Adrenal gland (tissue), 12 donors: ENCODE data around the gene EMC6. TPM values are rescaled to one million over a fixed set of nuclear protein-coding genes. Genes with fewer than 3 reads are reported as not detected.

Experiments
- DNase-seq, 7 donors: peaks; one replicate each; pipeline ENCODE4 v3.0.0-alpha.2; 2019 to 2020
- H3K27ac ChIP-seq, 5 donors: fragments of 200-600 bp; sonication (generic) in 4 of 5; 1 replicate in 3 of 5; 2 replicates in 2 of 5; pipeline versions ENCODE4 v1.5.1 to v1.8.0; 2016 to 2020; ENCODE audit warnings: mild to moderate bottlenecking in 1 of 5
- H3K27me3 ChIP-seq: fragments of 200-600 bp; 2 replicates; pipeline ENCODE4 v1.8.0; 2021
- H3K36me3 ChIP-seq, 2 donors: fragments of 200-600 bp; replicated peaks in 1 of 2; 1 replicate in 1 of 2; 2 replicates in 1 of 2; pipeline versions ENCODE4 v1.5.1 to v1.8.0; 2018 to 2022
- H3K4me1 ChIP-seq, 2 donors: fragments of 200-600 bp; replicated peaks in 1 of 2; 1 replicate in 1 of 2; 2 replicates in 1 of 2; pipeline versions ENCODE4 v1.5.1 to v1.8.0; 2018 to 2021
- H3K4me3 ChIP-seq, 4 donors: fragments of 200-600 bp; sonication (generic) in 3 of 4; one replicate each; pipeline ENCODE4 v1.5.1; 2016 to 2018
- H3K9me3 ChIP-seq, 3 donors: fragments of 200-600 bp; sonication (generic) in 1 of 3; replicated peaks in 1 of 3; 1 replicate in 2 of 3; 2 replicates in 1 of 3; pipeline versions ENCODE4 v1.5.1 to v1.8.0; 2016 to 2021
- POLR2A ChIP-seq, 2 donors: fragments of 450-650 bp; IDR thresholded peaks; one replicate each; pipeline ENCODE4 v1.6.1; 2017; ENCODE audit warnings: antibody characterized with exemption in 2 of 2, mild to moderate bottlenecking in 2 of 2, moderate library complexity in 1 of 2
- WGBS, 4 donors: extraction: QIAGEN DNeasy Blood & Tissue Kit in 2 of 4; methylation state at CpG; one replicate each; pipeline versions ENCODE4 v1.1.5 to v1.1.7; 2013 to 2017; 5-methylcytosine and 5-hydroxymethylcytosine counted together
- intact Hi-C, 2 donors: fragments of 100-400 bp; cut with DNase I; formaldehyde crosslinking; loops; one replicate each; pipeline versions ENCODE4 v1.14.1 to v1.15.0; 2022 to 2023
- polyA plus RNA-seq, 3 donors: library from polyadenylated mRNA; stranded (reverse); fragments of 200-250 nt in 2 of 3; fragments of 350-450 nt in 1 of 3; fragmentation: Illumina TruSeq in 1 of 3; extraction: RNeasy Lipid Tissue Mini Kit (QIAGEN cat#74804) in 1 of 3; gene quantifications; one replicate each; pipeline ENCODE4 v1.2.3, GENCODE V29; 2013 to 2014
- total RNA-seq, 9 donors: library from RNA; depleted of rRNA in 4 of 9; stranded (reverse); fragments of >200 nt in 4 of 9; fragments of 120-200 nt in 1 of 9; fragmentation: NEBNext Ultra II Directional in 1 of 9; extraction: Animal tissue kit (Norgen Biotek cat#: 25700) in 1 of 9; gene quantifications; one replicate each; pipeline versions ENCODE4 v1.1.0 to v1.2.4, GENCODE V29; 2013 to 2023
- TF ChIP-seq, protein P1 (sequence below), 6 experiments: fragments of 450-650 bp in 4 of 6; fragments of 200-600 bp in 2 of 6; sonication (generic) in 1 of 6; IDR thresholded peaks; 1 replicate in 5 of 6; 2 replicates in 1 of 6; pipeline versions ENCODE4 v1.5.1 to v1.8.0; 2016 to 2021; ENCODE audit warnings: antibody characterized with exemption in 6 of 6, mild to moderate bottlenecking in 2 of 6, moderate library complexity in 1 of 6
- donor health status: healthy with polysubstance abuse.
- donor health status: Bipolar disorder and iron deficiency.
- donor health status: DM: yes; HTN: yes; CAD: no.
- donor health status: DM: no; HTN: no; CAD: no.
- donor health status: DM: no; HTN: no; CAD: no.
- donor health status: DM: yes; HTN: yes; CAD: no.

The EMC6 gene
- total and polyA plus RNA-seq, 12 donors, result 6.1 to 89.4 (median 46.0) TPM

- Histone ChIP-seq H3K27ac (peak overlapping the region; percentile 89 to 97 (median 93)), H3K27me3 (no peaks in the 10 kb centered on the region), H3K36me3 (peaks cover 0 to 26% of the 10 kb centered on the region in 2 donors), H3K9me3 (no peaks in the 10 kb centered on the region), H3K4me3 (peak overlapping the region; percentile 35 to 94 (median 63)), H3K4me1 (peaks cover 23 to 27% of the 10 kb centered on the region in 2 donors)
- peak in 1 of 2 donors; percentile 58 for TF ChIP-seq POLR2A (IDR thresholded peaks at IDR 0.05)
- TF ChIP-seq, protein P1, sequence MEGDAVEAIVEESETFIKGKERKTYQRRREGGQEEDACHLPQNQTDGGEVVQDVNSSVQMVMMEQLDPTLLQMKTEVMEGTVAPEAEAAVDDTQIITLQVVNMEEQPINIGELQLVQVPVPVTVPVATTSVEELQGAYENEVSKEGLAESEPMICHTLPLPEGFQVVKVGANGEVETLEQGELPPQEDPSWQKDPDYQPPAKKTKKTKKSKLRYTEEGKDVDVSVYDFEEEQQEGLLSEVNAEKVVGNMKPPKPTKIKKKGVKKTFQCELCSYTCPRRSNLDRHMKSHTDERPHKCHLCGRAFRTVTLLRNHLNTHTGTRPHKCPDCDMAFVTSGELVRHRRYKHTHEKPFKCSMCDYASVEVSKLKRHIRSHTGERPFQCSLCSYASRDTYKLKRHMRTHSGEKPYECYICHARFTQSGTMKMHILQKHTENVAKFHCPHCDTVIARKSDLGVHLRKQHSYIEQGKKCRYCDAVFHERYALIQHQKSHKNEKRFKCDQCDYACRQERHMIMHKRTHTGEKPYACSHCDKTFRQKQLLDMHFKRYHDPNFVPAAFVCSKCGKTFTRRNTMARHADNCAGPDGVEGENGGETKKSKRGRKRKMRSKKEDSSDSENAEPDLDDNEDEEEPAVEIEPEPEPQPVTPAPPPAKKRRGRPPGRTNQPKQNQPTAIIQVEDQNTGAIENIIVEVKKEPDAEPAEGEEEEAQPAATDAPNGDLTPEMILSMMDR (IDR thresholded peaks at IDR 0.05), result no peak
- intact Hi-C loops, result no loop called here
- 2 to 20% (median 4%) methylated on average over 10 to 39 of the region's 39 CpGs for WGBS, 4 donors
- peak; percentile 79 to 92 (median 91) for DNase-seq
These were observed 990 bp upstream of the EMC6 start for GRCh38 chr17:3667366-3668278.

GRCh38 chr17:3669085-3669347 lies 404 bp downstream of the EMC6 start:
- Histone ChIP-seq H3K27me3 (no peaks in the 10 kb centered on the region), H3K27ac (peak overlapping the region; percentile 20 to 97 (median 93)), H3K9me3 (no peaks in the 10 kb centered on the region), H3K4me3 (peak overlapping the region; percentile 70 to 90 (median 80)), H3K4me1 (peaks cover 23 to 27% of the 10 kb centered on the region in 2 donors), H3K36me3 (peaks cover 0 to 12% of the 10 kb centered on the region in 2 donors)
- 0 to 1% (median 1%) methylated on average over 3 to 32 of the region's 32 CpGs for WGBS, 4 donors
- DNase-seq, result no peak
- intact Hi-C loops, result no loop called here
- TF ChIP-seq, protein P1 (IDR thresholded peaks at IDR 0.05), result no peak
- TF ChIP-seq POLR2A (IDR thresholded peaks at IDR 0.05), result no peak

DNA sequence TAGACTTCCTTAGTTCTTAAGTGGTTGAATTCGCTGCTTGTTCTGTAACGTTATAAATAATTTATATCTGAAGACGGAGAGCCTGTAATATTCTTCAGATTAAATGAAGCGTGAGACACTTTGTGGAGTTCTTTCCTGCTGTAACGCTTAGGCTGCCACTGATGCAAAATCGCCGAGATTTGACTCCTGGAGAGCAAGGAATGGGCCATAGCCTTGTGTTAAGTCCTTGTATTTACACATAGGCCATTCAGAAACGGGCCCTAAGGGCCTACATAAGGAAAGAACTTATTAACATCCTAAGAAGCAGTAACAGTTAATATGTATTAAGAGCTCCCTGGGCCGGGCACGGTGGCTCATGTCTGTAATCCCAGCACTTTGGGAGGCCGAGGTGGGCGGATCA lies 936 bp downstream of the EMC6 start:
- Histone ChIP-seq H3K36me3 (peaks cover 0 to 7% of the 10 kb centered on the region in 2 donors), H3K9me3 (no peaks in the 10 kb centered on the region), H3K4me1 (peaks cover 23 to 27% of the 10 kb centered on the region in 2 donors), H3K4me3 (peak overlapping the region in 2 of 4 donors; percentile 70 to 85), H3K27me3 (no peaks in the 10 kb centered on the region), H3K27ac (no peak overlapping the region)
- intact Hi-C loops, result no loop called here
- TF ChIP-seq, protein P1 (IDR thresholded peaks at IDR 0.05), result no peak
- TF ChIP-seq POLR2A (IDR thresholded peaks at IDR 0.05), result no peak
- WGBS, 4 donors, result 48 to 54% (median 52%) methylated on average over 12 of the region's 12 CpGs
- DNase-seq, result no peak

- intact Hi-C loops, result no loop called here
These were observed 4.0 kb downstream of the EMC6 start for GRCh38 chr17:3672571-3672970.

More at GRCh38 chr17:3672571-3672970, 4.0 kb downstream of the EMC6 start:
- Histone ChIP-seq H3K9me3 (no peaks in the 10 kb centered on the region), H3K27me3 (no peaks in the 10 kb centered on the region), H3K4me1 (peaks cover 7 to 10% of the 10 kb centered on the region in 2 donors), H3K36me3 (peaks cover 0 to 7% of the 10 kb centered on the region in 2 donors), H3K4me3 (no peak overlapping the region), H3K27ac (no peak overlapping the region)
- 93 to 96% (median 95%) methylated on average over 4 of the region's 4 CpGs for WGBS, 4 donors
- no peak for TF ChIP-seq POLR2A (IDR thresholded peaks at IDR 0.05)
- no peak for DNase-seq
